Embryonic facial prominence (tissue), 1 donor: ENCODE data around the gene FAM171A1.
"Not testable (repeated sequence)": the region's sequence is repeated elsewhere in the genome, so short reads cannot be mapped to it uniquely, and the experiment has no call there.

Experiments used
- DNase-seq: peaks from one replicate; pipeline ENCODE4 v3.0.0-alpha.2; 2016; ENCODE audit errors: extremely low spot score

FAM171A1 gene

GRCh38 chr10:15290671-15291070, 80.4 kb downstream of the FAM171A1 start:
- no peak for DNase-seq

- no peak for DNase-seq
These were observed 80.9 kb downstream of the FAM171A1 start for GRCh38 chr10:15290150-15290549.

- no peak for DNase-seq
These were observed 90.1 kb downstream of the FAM171A1 start for GRCh38 chr10:15280974-15281373.

GRCh38 chr10:15280462-15280861, 90.6 kb downstream of the FAM171A1 start:
- no peak for DNase-seq

GRCh38 chr10:15279236-15279635, 91.9 kb downstream of the FAM171A1 start:
- DNase-seq = no peak

- DNase-seq = no peak
These were observed 92.3 kb downstream of the FAM171A1 start for GRCh38 chr10:15278786-15279185.

GRCh38 chr10:15276039-15276438, 95.0 kb downstream of the FAM171A1 start:
- not testable (repeated sequence) for DNase-seq

GRCh38 chr10:15269838-15270237, 101.3 kb downstream of the FAM171A1 start:
- DNase-seq = not testable (repeated sequence)

GRCh38 chr10:15267496-15267895, 103.6 kb downstream of the FAM171A1 start:
- no peak for DNase-seq

GRCh38 chr10:15266117-15266516, 105.0 kb downstream of the FAM171A1 start:
- DNase-seq = no peak

- no peak for DNase-seq
These were observed 105.5 kb downstream of the FAM171A1 start for GRCh38 chr10:15265558-15265957.

GRCh38 chr10:15265056-15265455, 106.0 kb downstream of the FAM171A1 start:
- DNase-seq = no peak

- DNase-seq = no peak
These were observed 107.3 kb downstream of the FAM171A1 start for GRCh38 chr10:15263657-15264323.

GRCh38 chr10:15262036-15262713, 108.9 kb downstream of the FAM171A1 start:
- DNase-seq = no peak

GRCh38 chr10:15259136-15259535, 112.0 kb downstream of the FAM171A1 start:
- no peak for DNase-seq

GRCh38 chr10:15258255-15258654, 112.8 kb downstream of the FAM171A1 start:
- no peak for DNase-seq

- DNase-seq = no peak
These were observed 115.1 kb downstream of the FAM171A1 start for GRCh38 chr10:15255961-15256360.

GRCh38 chr10:15254808-15255648, 116.1 kb downstream of the FAM171A1 start:
- DNase-seq = no peak

- no peak for DNase-seq
These were observed 116.9 kb downstream of the FAM171A1 start for GRCh38 chr10:15253951-15254807.

GRCh38 chr10:15252396-15252795, 118.7 kb downstream of the FAM171A1 start:
- DNase-seq = no peak

- DNase-seq = no peak
These were observed 119.2 kb downstream of the FAM171A1 start for GRCh38 chr10:15251791-15252380.
